ENCODE data around the gene MPRIP. TPM values are rescaled to one million over a fixed set of nuclear protein-coding genes. Genes with fewer than 3 reads are reported as not detected.
A peak's percentile ranks its signal among the peaks of the same experiment; 100 is the strongest.

Gene MPRIP
- total RNA-seq, 1 experiment from 2014 or later, result 132 TPM

GRCh38 chr17:17216776-17217175, 174.5 kb downstream of the MPRIP start:
- Histone ChIP-seq H3K18ac (ENCODE audit: insufficient read length, low read depth, low read length) (no peak overlapping the region), H3K4me1 (ENCODE audit: insufficient read depth, low read length) (no peaks in the 10 kb centered on the region), H3K23me2 (ENCODE audit: insufficient read length, low read depth, low read length, poor library complexity, severe bottlenecking) (no peaks in the 10 kb centered on the region), H3K27me3 (ENCODE audit: insufficient read depth, low read length) (no peaks in the 10 kb centered on the region), H2AFZ (ENCODE audit: low read length) (no peak overlapping the region), H4K5ac (ENCODE audit: insufficient read length, low read depth, low read length) (no peak overlapping the region), H2BK12ac (ENCODE audit: insufficient read length, low read depth, low read length) (no peak overlapping the region), H4K20me1 (ENCODE audit: control insufficient read depth, insufficient read depth, insufficient read length) (no peaks in the 10 kb centered on the region), H3K4ac (ENCODE audit: low read depth, low read length) (no peak overlapping the region), H3K27ac (ENCODE audit: insufficient read length, low read depth, low read length) (no peak overlapping the region), H3K79me1 (ENCODE audit: insufficient read depth, low read depth, low read length, poor library complexity, severe bottlenecking) (no peaks in the 10 kb centered on the region), H2BK20ac (ENCODE audit: low read depth, low read length, poor library complexity, severe bottlenecking) (no peak overlapping the region), H4K91ac (ENCODE audit: insufficient read length, low read depth, low read length) (no peak overlapping the region), H2BK120ac (ENCODE audit: low read depth, low read length, poor library complexity, severe bottlenecking) (no peak overlapping the region), H2BK5ac (ENCODE audit: insufficient read length, low read length) (no peak overlapping the region), H3K23ac (ENCODE audit: insufficient read length, low read depth, low read length) (no peak overlapping the region), H2BK15ac (ENCODE audit: low read depth, low read length) (no peak overlapping the region), H3K79me2 (ENCODE audit: insufficient read depth, low read length) (no peaks in the 10 kb centered on the region), H3K56ac (ENCODE audit: insufficient read length, low read depth, low read length) (no peak overlapping the region), H3T11ph (ENCODE audit: low read length) (no peak overlapping the region), H3K9me3 (ENCODE audit: control insufficient read depth, low read depth, low read length) (no peaks in the 10 kb centered on the region), H3K4me2 (ENCODE audit: insufficient read depth, insufficient read length, low read length) (no peak overlapping the region), H2AK5ac (ENCODE audit: insufficient read length, low read length) (no peak overlapping the region), H3K9ac (ENCODE audit: extremely low read depth, insufficient read length, low read length) (no peak overlapping the region), H4K8ac (replicated peaks; ENCODE audit: insufficient read length, low read depth, low read length) (no peak overlapping the region), H3K14ac (ENCODE audit: insufficient read depth, low read length) (no peak overlapping the region)
- Mint-ChIP-seq H3K4me3 (no peak overlapping the region), H3K27ac (no peak overlapping the region), H3K36me3 (ENCODE audit: insufficient read depth in 1 of 3, low read depth in 3 of 3) (peaks cover 35 to 82% (median 70%) of the 10 kb centered on the region in 3 experiments), H3K9me3 (no peaks in the 10 kb centered on the region), H3K4me1 (peaks cover 0 to 6% of the 10 kb centered on the region in 2 experiments; a peak in 2 of 4 replicates), H3K27me3 (ENCODE audit: low read depth) (no peaks in the 10 kb centered on the region)
- peak; percentile 34; the same call in 1 of the 3 replicates for TF ChIP-seq CTCF (conservative IDR thresholded peaks at IDR 0.05)
- WGBS (ENCODE audit: extremely low coverage, insufficient read length, low lambda C conversion rate), result no CpG with 5 or more reads among the region's 16 CpGs
- DNase-seq, result peak; percentile 37

Measured in H9 (cell line).